ENCODE results near the gene TMEM201.

TMEM201 gene

GRCh38 chr1:9580942-9581341 lies 7.8 kb upstream of the TMEM201 start:
- DNase-seq, result no peak

- DNase-seq, result no peak
Measured at GRCh38 chr1:9586147-9586766, 2.5 kb upstream of the TMEM201 start.

- peak in 1 of 4 experiments; percentile 26 for DNase-seq
Measured at GRCh38 chr1:9589144-9589718, 520 bp downstream of the TMEM201 start.

- no peak for DNase-seq
Measured at GRCh38 chr1:9589719-9590157, 1.0 kb downstream of the TMEM201 start.

GRCh38 chr1:9590201-9590600 lies 1.5 kb downstream of the TMEM201 start:
- no peak for DNase-seq

GRCh38 chr1:9590945-9591668 lies 2.4 kb downstream of the TMEM201 start:
- no peak for DNase-seq

- DNase-seq, result no peak
Measured at GRCh38 chr1:9591669-9592509, 3.2 kb downstream of the TMEM201 start.

GRCh38 chr1:9592510-9593075 lies 3.9 kb downstream of the TMEM201 start:
- DNase-seq, result no peak

- DNase-seq, result no peak
Measured at GRCh38 chr1:9593147-9593491, 4.4 kb downstream of the TMEM201 start.

- no peak for DNase-seq
Measured at GRCh38 chr1:9593492-9594465, 5.1 kb downstream of the TMEM201 start.

GRCh38 chr1:9594471-9595155 lies 5.9 kb downstream of the TMEM201 start:
- no peak for DNase-seq

- no peak for DNase-seq
Measured at GRCh38 chr1:9595156-9595967, 6.7 kb downstream of the TMEM201 start.

- DNase-seq, result no peak
Measured at GRCh38 chr1:9595968-9596340, 7.2 kb downstream of the TMEM201 start.

- DNase-seq, result no peak
Measured at GRCh38 chr1:9596415-9597123, 7.9 kb downstream of the TMEM201 start.

- no peak for DNase-seq
Measured at GRCh38 chr1:9597361-9598315, 8.9 kb downstream of the TMEM201 start.

- DNase-seq, result no peak
Measured at GRCh38 chr1:9598316-9598700, 9.6 kb downstream of the TMEM201 start.

GRCh38 chr1:9599741-9600140 lies 11.0 kb downstream of the TMEM201 start:
- no peak for DNase-seq

Measured in activated CD4-positive, CD25-positive, alpha-beta regulatory T cell (primary cell).